Small intestine (tissue), 7 donors: ENCODE measurements around the gene HIPK2. TPM values are rescaled to one million over a fixed set of nuclear protein-coding genes. Genes with fewer than 3 reads are reported as not detected.

Source experiments
- DNase-seq, 2 donors: peaks; one replicate each; pipeline versions ENCODE4 v3.0.0 to v3.0.0-alpha.2; 2013
- FAIRE-seq: peaks from 2 replicates; lab custom pipeline; 2012; peaks lifted over from hg19 to GRCh38; lab: Jason Lieb, UNC
- H3K27ac ChIP-seq, 3 donors: one replicate each; pipeline ENCODE4 v1.5.1; 2013; ENCODE audit warnings: low read length in 2 of 3, mild to moderate bottlenecking in 2 of 3, control low read depth in 1 of 3, inconsistent platforms in 1 of 3, low read depth in 1 of 3, moderate library complexity in 1 of 3
- H3K27me3 ChIP-seq, 3 donors: one replicate each; pipeline ENCODE4 v1.6.1; 2013; ENCODE audit warnings: low read length in 3 of 3, inconsistent platforms in 1 of 3; ENCODE audit not compliant: control insufficient read depth in 3 of 3, insufficient read depth in 3 of 3
- H3K36me3 ChIP-seq, 3 donors: one replicate each; pipeline ENCODE4 v1.6.1; 2013; ENCODE audit warnings: low read length in 3 of 3, inconsistent platforms in 1 of 3, low read depth in 1 of 3, mild to moderate bottlenecking in 1 of 3, moderate library complexity in 1 of 3; ENCODE audit not compliant: control insufficient read depth in 3 of 3, insufficient read depth in 2 of 3
- H3K4me1 ChIP-seq, 3 donors: one replicate each; pipeline ENCODE4 v1.6.1; 2013; ENCODE audit warnings: low read length in 2 of 3, inconsistent platforms in 1 of 3, low read depth in 1 of 3, mild to moderate bottlenecking in 1 of 3, moderate library complexity in 1 of 3; ENCODE audit not compliant: control insufficient read depth in 3 of 3, insufficient read depth in 2 of 3
- H3K4me3 ChIP-seq, 3 donors: one replicate each; pipeline ENCODE4 v1.5.1; 2013; ENCODE audit warnings: low read length in 3 of 3, control low read depth in 1 of 3, inconsistent platforms in 1 of 3, low read depth in 1 of 3, mild to moderate bottlenecking in 1 of 3, moderate library complexity in 1 of 3
- H3K9me3 ChIP-seq, 2 donors: one replicate each; pipeline ENCODE4 v1.6.1; 2013; ENCODE audit warnings: low read depth in 1 of 2, low read length in 1 of 2; ENCODE audit not compliant: control insufficient read depth in 2 of 2, insufficient read depth in 1 of 2
- WGBS, 3 donors: extraction: QIAGEN DNeasy Blood & Tissue Kit; methylation state at CpG; one replicate each; pipeline ENCODE4 v1.1.7; 2013; 5-methylcytosine and 5-hydroxymethylcytosine counted together
- polyA plus RNA-seq, 4 donors: library from polyadenylated mRNA; stranded (reverse) in 3 of 4; unstranded in 1 of 4; fragments of 200-250 nt in 3 of 4; fragments of 120-200 nt in 1 of 4; gene quantifications; one replicate each; pipeline versions ENCODE4 v1.2.1 to v1.2.3, GENCODE V29; 2013
- donor health status: healthy with polysubstance abuse.
- donor health status: control.
- donor health status: control.
- donor health status: Bipolar disorder and iron deficiency.
- donor health status: healthy.

The HIPK2 gene
- polyA plus RNA-seq, 4 donors: 3.2 to 11.4 (median 7.2) TPM

GRCh38 chr7:139659922-139660316 is 117.9 kb downstream of the HIPK2 start:
- DNase-seq (no peak), FAIRE-seq (no peak)
- H3K4me1 ChIP-seq: peaks cover 6 to 8% (median 7%) of the 10 kb centered on the region in 3 donors
- no peak overlapping the region for H3K27ac ChIP-seq
- H3K9me3 ChIP-seq: peaks cover 0 to 4% of the 10 kb centered on the region in 2 donors
- H3K4me3 ChIP-seq: no peak overlapping the region
- 36 to 73% (median 48%) methylated on average over 2 of the region's 2 CpGs for WGBS, 3 donors
- peaks cover 0 to 10% (median 0%) of the 10 kb centered on the region in 3 donors for H3K36me3 ChIP-seq
- no peaks in the 10 kb centered on the region for H3K27me3 ChIP-seq

- Histone ChIP-seq H3K27ac (no peak overlapping the region), H3K36me3 (peaks cover 0 to 14% (median 0%) of the 10 kb centered on the region in 3 donors), H3K4me3 (no peak overlapping the region), H3K9me3 (peaks cover 0 to 4% of the 10 kb centered on the region in 2 donors), H3K27me3 (no peaks in the 10 kb centered on the region), H3K4me1 (peaks cover 6 to 8% (median 8%) of the 10 kb centered on the region in 3 donors)
- DNase-seq: no peak
- FAIRE-seq: no peak
- 86 to 92% (median 89%) methylated on average over 14 of the region's 14 CpGs for WGBS, 3 donors
Measured at GRCh38 chr7:139658908-139659675, 118.7 kb downstream of the HIPK2 start.

GRCh38 chr7:139658296-139658695 is 119.5 kb downstream of the HIPK2 start:
- Histone ChIP-seq H3K27me3 (no peaks in the 10 kb centered on the region), H3K4me3 (no peak overlapping the region), H3K27ac (no peak overlapping the region), H3K36me3 (peaks cover 0 to 15% (median 0%) of the 10 kb centered on the region in 3 donors), H3K9me3 (peaks cover 0 to 4% of the 10 kb centered on the region in 2 donors), H3K4me1 (peaks cover 6 to 8% (median 8%) of the 10 kb centered on the region in 3 donors)
- 78 to 82% (median 80%) methylated on average over 3 of the region's 3 CpGs for WGBS, 3 donors
- FAIRE-seq: no peak
- no peak for DNase-seq

GRCh38 chr7:139657725-139658124 is 120.1 kb downstream of the HIPK2 start:
- whole genome bisulfite sequencing, 3 donors: 63 to 96% (median 84%) methylated on average over 1 of the region's 1 CpG
- Histone ChIP-seq H3K36me3 (peaks cover 0 to 12% (median 0%) of the 10 kb centered on the region in 3 donors), H3K27me3 (no peaks in the 10 kb centered on the region), H3K27ac (no peak overlapping the region), H3K4me3 (no peak overlapping the region), H3K4me1 (peaks cover 6 to 9% (median 8%) of the 10 kb centered on the region in 3 donors), H3K9me3 (peaks cover 0 to 4% of the 10 kb centered on the region in 2 donors)
- DNase-seq: no peak
- no peak for FAIRE-seq

- H3K27ac ChIP-seq: no peak overlapping the region
- FAIRE-seq (no peak), DNase-seq (no peak)
- peaks cover 0 to 12% (median 0%) of the 10 kb centered on the region in 3 donors for H3K36me3 ChIP-seq
- H3K27me3 ChIP-seq: no peaks in the 10 kb centered on the region
- H3K4me1 ChIP-seq: peaks cover 6 to 12% (median 9%) of the 10 kb centered on the region in 3 donors
- H3K9me3 ChIP-seq: peaks cover 0 to 4% of the 10 kb centered on the region in 2 donors
- WGBS, 3 donors: 91 to 96% (median 94%) methylated on average over 6 of the region's 6 CpGs
- H3K4me3 ChIP-seq: no peak overlapping the region
Measured at GRCh38 chr7:139656387-139656786, 121.4 kb downstream of the HIPK2 start.

GRCh38 chr7:139655305-139655704 is 122.5 kb downstream of the HIPK2 start:
- DNase-seq (no peak), FAIRE-seq (no peak)
- H3K4me3 ChIP-seq: no peak overlapping the region
- no peak overlapping the region for H3K27ac ChIP-seq
- 79 to 99% (median 86%) methylated on average over 8 of the region's 8 CpGs for WGBS, 3 donors
- no peaks in the 10 kb centered on the region for H3K9me3 ChIP-seq
- H3K4me1 ChIP-seq: peaks cover under 1 to 9% (median 7%) of the 10 kb centered on the region in 3 donors
- H3K27me3 ChIP-seq: no peaks in the 10 kb centered on the region
- peaks cover 0 to 23% (median 0%) of the 10 kb centered on the region in 3 donors for H3K36me3 ChIP-seq

GRCh38 chr7:139654276-139655181 is 123.3 kb downstream of the HIPK2 start:
- FAIRE-seq: no peak
- peak in 1 of 2 donors; percentile 35 for DNase-seq
- H3K27me3 ChIP-seq: no peaks in the 10 kb centered on the region
- WGBS, 3 donors: 60 to 82% (median 64%) methylated on average over 14 of the region's 14 CpGs
- H3K27ac ChIP-seq: no peak overlapping the region
- H3K4me3 ChIP-seq: no peak overlapping the region
- H3K4me1 ChIP-seq: peaks cover 0 to 9% (median 4%) of the 10 kb centered on the region in 3 donors
- H3K36me3 ChIP-seq: peaks cover 0 to 23% (median 0%) of the 10 kb centered on the region in 3 donors
- no peaks in the 10 kb centered on the region for H3K9me3 ChIP-seq

- H3K9me3 ChIP-seq: no peaks in the 10 kb centered on the region
- WGBS, 3 donors: 72 to 94% (median 88%) methylated on average over 4 of the region's 4 CpGs
- no peaks in the 10 kb centered on the region for H3K27me3 ChIP-seq
- H3K4me3 ChIP-seq: no peak overlapping the region
- FAIRE-seq: no peak
- H3K27ac ChIP-seq: no peak overlapping the region
- no peak for DNase-seq
- peaks cover 0 to 6% (median 4%) of the 10 kb centered on the region in 3 donors for H3K4me1 ChIP-seq
- H3K36me3 ChIP-seq: peaks cover 0 to 20% (median 0%) of the 10 kb centered on the region in 3 donors
Measured at GRCh38 chr7:139651914-139652313, 125.9 kb downstream of the HIPK2 start.
